GM12878 (cell line): ENCODE measurements around the gene REV3L. TPM values are rescaled to one million over a fixed set of nuclear protein-coding genes. Genes with fewer than 3 reads are reported as not detected.

Experiments
- BACH1 ChIP-seq: fragments of 450-650 bp; IDR thresholded peaks from 2 replicates; pipeline ENCODE4 v1.6.1; 2017; ENCODE audit warnings: mild to moderate bottlenecking, borderline replicate concordance
- IKZF1 ChIP-seq: fragments of 450-650 bp; conservative IDR thresholded peaks from 2 replicates; pipeline ENCODE4 v1.6.1; 2017; ENCODE audit warnings: antibody characterized with exemption, mild to moderate bottlenecking
- POU2F2 ChIP-seq: IDR thresholded peaks from 3 replicates; pipeline ENCODE4 v1.6.1; 2011; ENCODE audit warnings: low read depth, mild to moderate bottlenecking, low read length, borderline replicate concordance
- ZNF384 ChIP-seq: IDR thresholded peaks from 2 replicates; pipeline ENCODE4 v1.6.1; 2012; ENCODE audit warnings: low read depth, mild to moderate bottlenecking, low read length, improper control_type of control experiment, borderline replicate concordance
- polyA plus RNA-seq, 11 experiments: library from polyadenylated mRNA; depleted of rRNA in 4 of 11; unstranded in 6 of 11; stranded (reverse) in 5 of 11; fragments of >200 nt; fragmentation: Nextera tagmentation in 4 of 11; fragmentation: Illumina TruSeq in 1 of 11; extraction: Ambion mirVana in 4 of 11; extraction: Trizol in 1 of 11; gene quantifications; 1 replicate in 1 of 11; 2 replicates in 10 of 11; pipeline versions ENCODE4 v1.2.1 to v1.2.3, GENCODE V29; 2011 to 2016; ENCODE audit warnings: inconsistent platforms in 2 of 11, missing spikeins in 2 of 11, low read depth in 1 of 11
- total RNA-seq, 4 experiments: library from RNA; depleted of rRNA in 3 of 4; stranded (reverse); fragments of >200 nt in 3 of 4; fragmentation: Illumina TruSeq in 1 of 4; extraction: Trizol in 1 of 4; gene quantifications; 2 replicates each; pipeline versions ENCODE4 v1.2.1 to v1.2.3, GENCODE V29; 2013 to 2021
- TF ChIP-seq, protein P1 (sequence below): fragments of 450-650 bp; IDR thresholded peaks from 2 replicates; pipeline ENCODE4 v1.6.1; 2016; ENCODE audit warnings: mild to moderate bottlenecking, moderate library complexity, borderline replicate concordance
- TF ChIP-seq, protein P2 (sequence below): fragments of 450-650 bp; IDR thresholded peaks from 2 replicates; pipeline ENCODE4 v1.6.1; 2016; ENCODE audit warnings: mild to moderate bottlenecking
- TF ChIP-seq, protein P3 (sequence below): fragments of 450-650 bp; IDR thresholded peaks from 2 replicates; pipeline ENCODE4 v1.6.1; 2017; ENCODE audit warnings: low read depth, mild to moderate bottlenecking, moderate library complexity

The REV3L gene
- total and polyA plus RNA-seq, 10 of the 15 experiments (the other 5 are each of a cell fraction or from before 2014, with no cell fraction given), result 7.6 to 33.6 (median 21.5) TPM

DNA sequence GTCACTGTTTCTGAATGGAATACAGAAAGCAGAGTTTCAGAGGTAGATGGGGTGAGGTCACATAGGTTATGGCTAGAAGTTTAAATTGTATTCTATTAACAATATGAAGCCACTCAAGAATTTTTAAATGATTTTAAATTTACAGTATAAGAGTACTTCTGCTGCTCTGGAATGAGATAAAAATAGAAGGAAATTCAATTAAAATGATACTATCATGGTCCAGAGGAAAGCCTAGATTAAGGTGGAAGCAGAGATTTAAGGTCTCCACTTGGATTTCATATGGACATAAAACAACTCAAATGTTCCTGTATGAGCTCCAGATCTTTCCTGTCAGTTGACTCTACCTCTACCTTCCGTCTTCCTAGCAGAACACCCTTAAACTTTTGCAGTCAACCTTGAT lies 68.6 kb downstream of the REV3L start (continued):
- TF ChIP-seq, protein P1, sequence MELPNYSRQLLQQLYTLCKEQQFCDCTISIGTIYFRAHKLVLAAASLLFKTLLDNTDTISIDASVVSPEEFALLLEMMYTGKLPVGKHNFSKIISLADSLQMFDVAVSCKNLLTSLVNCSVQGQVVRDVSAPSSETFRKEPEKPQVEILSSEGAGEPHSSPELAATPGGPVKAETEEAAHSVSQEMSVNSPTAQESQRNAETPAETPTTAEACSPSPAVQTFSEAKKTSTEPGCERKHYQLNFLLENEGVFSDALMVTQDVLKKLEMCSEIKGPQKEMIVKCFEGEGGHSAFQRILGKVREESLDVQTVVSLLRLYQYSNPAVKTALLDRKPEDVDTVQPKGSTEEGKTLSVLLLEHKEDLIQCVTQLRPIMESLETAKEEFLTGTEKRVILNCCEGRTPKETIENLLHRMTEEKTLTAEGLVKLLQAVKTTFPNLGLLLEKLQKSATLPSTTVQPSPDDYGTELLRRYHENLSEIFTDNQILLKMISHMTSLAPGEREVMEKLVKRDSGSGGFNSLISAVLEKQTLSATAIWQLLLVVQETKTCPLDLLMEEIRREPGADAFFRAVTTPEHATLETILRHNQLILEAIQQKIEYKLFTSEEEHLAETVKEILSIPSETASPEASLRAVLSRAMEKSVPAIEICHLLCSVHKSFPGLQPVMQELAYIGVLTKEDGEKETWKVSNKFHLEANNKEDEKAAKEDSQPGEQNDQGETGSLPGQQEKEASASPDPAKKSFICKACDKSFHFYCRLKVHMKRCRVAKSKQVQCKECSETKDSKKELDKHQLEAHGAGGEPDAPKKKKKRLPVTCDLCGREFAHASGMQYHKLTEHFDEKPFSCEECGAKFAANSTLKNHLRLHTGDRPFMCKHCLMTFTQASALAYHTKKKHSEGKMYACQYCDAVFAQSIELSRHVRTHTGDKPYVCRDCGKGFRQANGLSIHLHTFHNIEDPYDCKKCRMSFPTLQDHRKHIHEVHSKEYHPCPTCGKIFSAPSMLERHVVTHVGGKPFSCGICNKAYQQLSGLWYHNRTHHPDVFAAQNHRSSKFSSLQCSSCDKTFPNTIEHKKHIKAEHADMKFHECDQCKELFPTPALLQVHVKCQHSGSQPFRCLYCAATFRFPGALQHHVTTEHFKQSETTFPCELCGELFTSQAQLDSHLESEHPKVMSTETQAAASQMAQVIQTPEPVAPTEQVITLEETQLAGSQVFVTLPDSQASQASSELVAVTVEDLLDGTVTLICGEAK, result no peak
- TF ChIP-seq IKZF1, result no peak
- TF ChIP-seq, protein P2, sequence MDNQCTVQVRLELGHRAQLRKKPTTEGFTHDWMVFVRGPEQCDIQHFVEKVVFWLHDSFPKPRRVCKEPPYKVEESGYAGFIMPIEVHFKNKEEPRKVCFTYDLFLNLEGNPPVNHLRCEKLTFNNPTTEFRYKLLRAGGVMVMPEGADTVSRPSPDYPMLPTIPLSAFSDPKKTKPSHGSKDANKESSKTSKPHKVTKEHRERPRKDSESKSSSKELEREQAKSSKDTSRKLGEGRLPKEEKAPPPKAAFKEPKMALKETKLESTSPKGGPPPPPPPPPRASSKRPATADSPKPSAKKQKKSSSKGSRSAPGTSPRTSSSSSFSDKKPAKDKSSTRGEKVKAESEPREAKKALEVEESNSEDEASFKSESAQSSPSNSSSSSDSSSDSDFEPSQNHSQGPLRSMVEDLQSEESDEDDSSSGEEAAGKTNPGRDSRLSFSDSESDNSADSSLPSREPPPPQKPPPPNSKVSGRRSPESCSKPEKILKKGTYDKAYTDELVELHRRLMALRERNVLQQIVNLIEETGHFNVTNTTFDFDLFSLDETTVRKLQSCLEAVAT, result no peak
- no peak for TF ChIP-seq POU2F2
- TF ChIP-seq, protein P3, sequence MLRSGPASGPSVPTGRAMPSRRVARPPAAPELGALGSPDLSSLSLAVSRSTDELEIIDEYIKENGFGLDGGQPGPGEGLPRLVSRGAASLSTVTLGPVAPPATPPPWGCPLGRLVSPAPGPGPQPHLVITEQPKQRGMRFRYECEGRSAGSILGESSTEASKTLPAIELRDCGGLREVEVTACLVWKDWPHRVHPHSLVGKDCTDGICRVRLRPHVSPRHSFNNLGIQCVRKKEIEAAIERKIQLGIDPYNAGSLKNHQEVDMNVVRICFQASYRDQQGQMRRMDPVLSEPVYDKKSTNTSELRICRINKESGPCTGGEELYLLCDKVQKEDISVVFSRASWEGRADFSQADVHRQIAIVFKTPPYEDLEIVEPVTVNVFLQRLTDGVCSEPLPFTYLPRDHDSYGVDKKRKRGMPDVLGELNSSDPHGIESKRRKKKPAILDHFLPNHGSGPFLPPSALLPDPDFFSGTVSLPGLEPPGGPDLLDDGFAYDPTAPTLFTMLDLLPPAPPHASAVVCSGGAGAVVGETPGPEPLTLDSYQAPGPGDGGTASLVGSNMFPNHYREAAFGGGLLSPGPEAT, result no peak
- no peak for TF ChIP-seq ZNF384
- no peak for TF ChIP-seq BACH1
